Neural progenitor cell (in vitro differentiated cells): ENCODE data around the gene DNAJC25. TPM values are rescaled to one million over a fixed set of nuclear protein-coding genes. Genes with fewer than 3 reads are reported as not detected.

ENCODE experiments used
- DNase-seq: peaks from one replicate; pipeline ENCODE4 v3.0.0-alpha.2; 2016; ENCODE audit warnings: low spot score
- H2AFZ ChIP-seq: fragments of 200-600 bp; sonication (generic); replicated peaks from 2 replicates; pipeline ENCODE4 v1.6.1; 2016; ENCODE audit warnings: antibody characterized with exemption
- H3F3A ChIP-seq: fragments of 200-600 bp; sonication (generic); 2 replicates; pipeline ENCODE4 v1.6.1; 2016; ENCODE audit warnings: antibody characterized with exemption, low read depth
- H3K27ac ChIP-seq: fragments of 200-600 bp; sonication (generic); 2 replicates; pipeline ENCODE4 v1.5.1; 2016; ENCODE audit warnings: mild to moderate bottlenecking
- H3K27me3 ChIP-seq: fragments of 200-600 bp; sonication (generic); 2 replicates; pipeline ENCODE4 v1.6.1; 2016; ENCODE audit warnings: mild to moderate bottlenecking, moderate library complexity
- H3K36me3 ChIP-seq: fragments of 200-600 bp; sonication (generic); 2 replicates; pipeline ENCODE4 v1.5.1; 2016
- H3K4me1 ChIP-seq: fragments of 200-600 bp; sonication (generic); 2 replicates; pipeline ENCODE4 v1.6.1; 2016; ENCODE audit warnings: mixed run types
- H3K4me2 ChIP-seq: fragments of 200-600 bp; sonication (generic); 2 replicates; pipeline ENCODE4 v1.6.1; 2016
- H3K4me3 ChIP-seq: fragments of 200-600 bp; sonication (generic); 2 replicates; pipeline ENCODE4 v1.5.1; 2016
- H3K79me2 ChIP-seq: fragments of 200-600 bp; sonication (generic); 2 replicates; pipeline ENCODE4 v1.6.1; 2016; ENCODE audit warnings: low read depth
- H3K9ac ChIP-seq: fragments of 200-600 bp; sonication (generic); 2 replicates; pipeline ENCODE4 v1.6.1; 2016
- H3K9me3 ChIP-seq: fragments of 200-600 bp; sonication (generic); 2 replicates; pipeline ENCODE4 v1.5.1; 2016; ENCODE audit warnings: low read depth
- H4K20me1 ChIP-seq: fragments of 200-600 bp; sonication (generic); 2 replicates; pipeline ENCODE4 v1.6.1; 2016; ENCODE audit warnings: low read depth
- H3K27ac Mint-ChIP-seq: 3 replicates; pipeline ENCODE4 v1.8.0; 2021; ENCODE audit warnings: mixed read lengths
- H3K27me3 Mint-ChIP-seq: 2 replicates; pipeline ENCODE4 v1.8.0; 2022; ENCODE audit warnings: low read depth, mild to moderate bottlenecking, inconsistent platforms, moderate library complexity, mixed read lengths; ENCODE audit not compliant: insufficient read depth
- H3K36me3 Mint-ChIP-seq: 3 replicates; pipeline ENCODE4 v1.8.0; 2021; ENCODE audit warnings: mixed read lengths
- H3K4me1 Mint-ChIP-seq: 3 replicates; pipeline ENCODE4 v1.8.0; 2021; ENCODE audit warnings: mixed read lengths
- H3K4me3 Mint-ChIP-seq: 3 replicates; pipeline ENCODE4 v1.8.0; 2021; ENCODE audit warnings: mild to moderate bottlenecking, moderate library complexity, mixed read lengths
- H3K9me3 Mint-ChIP-seq: 3 replicates; pipeline ENCODE4 v1.8.0; 2020; ENCODE audit warnings: mixed read lengths
- EZH2 ChIP-seq: fragments of 200-600 bp; sonication (generic); IDR thresholded peaks from 2 replicates; pipeline ENCODE4 v1.6.1; 2017; ENCODE audit warnings: antibody characterized with exemption, mild to moderate bottlenecking, moderate library complexity
- EZH2phosphoT487 ChIP-seq: fragments of 200-600 bp; sonication (generic); IDR thresholded peaks from 2 replicates; pipeline ENCODE4 v1.6.1; 2017; ENCODE audit warnings: antibody characterized with exemption
- total RNA-seq: library from RNA; depleted of rRNA; stranded (reverse); fragments of >200 nt; gene quantifications from 2 replicates; pipeline ENCODE4 v1.2.3, GENCODE V29; 2015; ENCODE audit warnings: low replicate concordance
- TF ChIP-seq, protein P1 (sequence below): fragments of 200-600 bp; sonication (generic); IDR thresholded peaks from 2 replicates; pipeline ENCODE4 v1.5.1; 2017; ENCODE audit warnings: antibody characterized with exemption, mild to moderate bottlenecking

The DNAJC25 gene
- total RNA-seq, 1 donor from 2014 or later, result 10.1 TPM

DNA sequence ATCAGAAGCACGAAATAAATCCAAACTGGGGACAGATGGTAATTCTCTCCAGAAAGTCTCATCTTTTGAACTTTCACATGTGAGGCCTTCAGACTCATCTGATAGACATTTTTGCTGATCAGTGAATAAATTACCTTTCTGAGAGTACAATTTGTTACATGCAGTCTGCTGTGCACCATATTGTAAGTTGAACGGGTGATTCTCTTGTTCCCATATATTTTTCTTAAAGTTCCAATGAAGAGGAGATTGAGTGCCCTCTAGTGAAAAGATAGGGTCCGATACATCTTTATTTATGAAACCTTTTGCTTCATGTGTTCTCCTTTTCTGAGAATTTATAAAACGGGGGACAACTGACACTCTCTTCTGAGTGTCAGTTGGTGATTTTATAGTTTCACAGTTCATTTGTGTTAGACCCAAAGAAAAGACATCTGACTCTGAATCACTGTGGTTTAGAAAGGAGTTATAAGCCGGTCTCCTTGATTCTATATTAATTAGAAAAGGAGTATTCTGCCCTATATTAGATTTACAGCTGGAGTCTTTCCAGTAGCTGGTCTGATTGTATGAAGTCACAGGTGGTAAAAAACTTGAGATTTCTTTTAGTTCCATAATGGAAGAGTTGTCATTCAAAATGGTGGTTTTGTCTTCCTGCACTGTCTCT lies 60.7 kb downstream of the DNAJC25 start:
- H4K20me1 ChIP-seq, result no peaks in the 10 kb centered on the region
- Mint-ChIP-seq H3K36me3 (no peaks in the 10 kb centered on the region), H3K4me3 (no peak overlapping the region), H3K4me1 (peaks cover 5% of the 10 kb centered on the region), H3K9me3 (no peaks in the 10 kb centered on the region), H3K27me3 (no peaks in the 10 kb centered on the region), H3K27ac (no peak overlapping the region)
- H2AFZ ChIP-seq, result no peak overlapping the region
- no peaks in the 10 kb centered on the region for H3F3A ChIP-seq
- H3K9ac ChIP-seq, result no peak overlapping the region
- H3K4me3 ChIP-seq, result no peak overlapping the region
- peak overlapping the region; percentile 1 for H3K4me2 ChIP-seq
- no peaks in the 10 kb centered on the region for H3K27me3 ChIP-seq
- H3K9me3 ChIP-seq, result no peaks in the 10 kb centered on the region
- H3K4me1 ChIP-seq, result peaks cover 12% of the 10 kb centered on the region
- H3K36me3 ChIP-seq, result no peaks in the 10 kb centered on the region
- no peak for DNase-seq
- H3K27ac ChIP-seq, result no peak overlapping the region
- TF ChIP-seq, protein P1, sequence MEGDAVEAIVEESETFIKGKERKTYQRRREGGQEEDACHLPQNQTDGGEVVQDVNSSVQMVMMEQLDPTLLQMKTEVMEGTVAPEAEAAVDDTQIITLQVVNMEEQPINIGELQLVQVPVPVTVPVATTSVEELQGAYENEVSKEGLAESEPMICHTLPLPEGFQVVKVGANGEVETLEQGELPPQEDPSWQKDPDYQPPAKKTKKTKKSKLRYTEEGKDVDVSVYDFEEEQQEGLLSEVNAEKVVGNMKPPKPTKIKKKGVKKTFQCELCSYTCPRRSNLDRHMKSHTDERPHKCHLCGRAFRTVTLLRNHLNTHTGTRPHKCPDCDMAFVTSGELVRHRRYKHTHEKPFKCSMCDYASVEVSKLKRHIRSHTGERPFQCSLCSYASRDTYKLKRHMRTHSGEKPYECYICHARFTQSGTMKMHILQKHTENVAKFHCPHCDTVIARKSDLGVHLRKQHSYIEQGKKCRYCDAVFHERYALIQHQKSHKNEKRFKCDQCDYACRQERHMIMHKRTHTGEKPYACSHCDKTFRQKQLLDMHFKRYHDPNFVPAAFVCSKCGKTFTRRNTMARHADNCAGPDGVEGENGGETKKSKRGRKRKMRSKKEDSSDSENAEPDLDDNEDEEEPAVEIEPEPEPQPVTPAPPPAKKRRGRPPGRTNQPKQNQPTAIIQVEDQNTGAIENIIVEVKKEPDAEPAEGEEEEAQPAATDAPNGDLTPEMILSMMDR, result peak; percentile 45
- TF ChIP-seq EZH2phosphoT487, result no peak
- H3K79me2 ChIP-seq, result no peaks in the 10 kb centered on the region

DNA sequence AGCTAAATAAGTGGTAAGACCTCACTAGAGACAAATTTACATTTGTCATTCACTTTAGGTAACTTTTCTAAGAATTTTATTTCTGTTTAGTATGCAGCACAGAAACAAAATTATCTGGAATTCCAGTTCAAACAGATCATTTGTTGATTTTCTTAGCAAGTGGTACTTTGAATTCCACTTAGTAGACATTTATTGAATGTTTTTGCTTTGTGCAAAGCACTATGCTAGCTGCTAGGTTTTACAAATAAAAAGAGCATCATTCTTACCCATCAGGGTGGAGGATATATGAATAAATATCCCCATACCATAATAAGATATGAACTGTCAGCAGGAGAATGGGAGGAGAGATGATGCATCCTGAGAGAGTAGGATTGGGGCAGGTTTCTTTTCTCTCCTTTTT lies 65.7 kb downstream of the DNAJC25 start:
- no peak for DNase-seq
- Histone ChIP-seq H3K36me3 (no peaks in the 10 kb centered on the region), H4K20me1 (no peaks in the 10 kb centered on the region), H2AFZ (no peak overlapping the region), H3K9ac (no peak overlapping the region), H3K27ac (no peak overlapping the region), H3K4me3 (no peak overlapping the region), H3F3A (no peaks in the 10 kb centered on the region), H3K9me3 (no peaks in the 10 kb centered on the region), H3K27me3 (no peaks in the 10 kb centered on the region), H3K4me2 (no peak overlapping the region), H3K79me2 (no peaks in the 10 kb centered on the region), H3K4me1 (no peaks in the 10 kb centered on the region)
- Mint-ChIP-seq H3K36me3 (peaks cover 3% of the 10 kb centered on the region), H3K4me3 (no peak overlapping the region), H3K27ac (no peak overlapping the region), H3K9me3 (no peaks in the 10 kb centered on the region), H3K27me3 (no peaks in the 10 kb centered on the region), H3K4me1 (peaks cover under 1% of the 10 kb centered on the region)
- TF ChIP-seq EZH2phosphoT487 (no peak), EZH2 (no peak)
- TF ChIP-seq, protein P1, result no peak

DNA sequence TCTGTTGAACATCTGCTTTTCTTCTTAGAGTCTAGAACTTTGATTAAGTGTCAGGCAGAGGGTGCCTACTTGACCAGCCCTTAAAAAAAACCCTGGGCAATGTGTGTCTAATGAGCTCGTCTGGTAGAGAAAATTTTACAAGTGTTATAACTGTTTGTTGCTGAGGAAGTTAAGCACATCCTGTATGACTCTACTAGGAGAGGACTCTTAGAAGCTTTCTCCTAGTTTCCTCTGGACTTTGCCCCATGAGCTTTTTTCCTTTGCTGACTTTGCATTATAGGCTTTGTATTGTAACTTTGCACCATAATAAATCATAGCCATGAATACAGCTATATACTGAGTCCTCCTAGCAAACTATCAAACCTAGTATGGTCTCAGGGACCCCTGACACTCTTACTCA lies 69.6 kb downstream of the DNAJC25 start:
- Histone ChIP-seq H3K4me1 (no peaks in the 10 kb centered on the region), H3K36me3 (no peaks in the 10 kb centered on the region), H4K20me1 (no peaks in the 10 kb centered on the region), H3K4me3 (no peak overlapping the region), H3K4me2 (no peak overlapping the region), H3K27me3 (no peaks in the 10 kb centered on the region), H2AFZ (no peak overlapping the region), H3K79me2 (no peaks in the 10 kb centered on the region), H3K9ac (no peak overlapping the region), H3F3A (no peaks in the 10 kb centered on the region), H3K9me3 (no peaks in the 10 kb centered on the region), H3K27ac (no peak overlapping the region)
- no peaks in the 10 kb centered on the region for H3K27me3 Mint-ChIP-seq
- H3K4me3 Mint-ChIP-seq, result no peak overlapping the region
- H3K9me3 Mint-ChIP-seq, result no peaks in the 10 kb centered on the region
- no peak overlapping the region for H3K27ac Mint-ChIP-seq
- peaks cover 3% of the 10 kb centered on the region for H3K36me3 Mint-ChIP-seq
- no peak for TF ChIP-seq EZH2
- no peak for TF ChIP-seq EZH2phosphoT487
- TF ChIP-seq, protein P1, result no peak
- H3K4me1 Mint-ChIP-seq, result no peaks in the 10 kb centered on the region
- no peak for DNase-seq

Other genes with a start within 250 kb of the DNAJC25 start
- 46.3 and 59.2 TPM in 2 replicates for gene ECPAS, start 147.0 kb upstream of the DNAJC25 start, total RNA-seq
- 26.9 and 30.7 TPM in 2 replicates for gene ZNF483, start 106.2 kb upstream of the DNAJC25 start, total RNA-seq
- gene PTGR1, start 31.7 kb upstream of the DNAJC25 start, total RNA-seq, result 88.7 and 124 TPM in 2 replicates
- gene GNG10, start 30.3 kb downstream of the DNAJC25 start, total RNA-seq, result 84.6 and 128 TPM in 2 replicates
- gene SHOC1, start 163.6 kb downstream of the DNAJC25 start, total RNA-seq, result not detected in 2 replicates